GM12873 (cell line): ENCODE measurements around the gene AFAP1.

ENCODE experiments used
- CTCF ChIP-seq: IDR thresholded peaks from 2 replicates; pipeline ENCODE4 v1.5.1; 2012; ENCODE audit warnings: low read depth, mild to moderate bottlenecking, moderate library complexity, low read length, control low read depth; ENCODE audit not compliant: insufficient read depth; ENCODE audit errors: missing control alignments

The AFAP1 gene

DNA sequence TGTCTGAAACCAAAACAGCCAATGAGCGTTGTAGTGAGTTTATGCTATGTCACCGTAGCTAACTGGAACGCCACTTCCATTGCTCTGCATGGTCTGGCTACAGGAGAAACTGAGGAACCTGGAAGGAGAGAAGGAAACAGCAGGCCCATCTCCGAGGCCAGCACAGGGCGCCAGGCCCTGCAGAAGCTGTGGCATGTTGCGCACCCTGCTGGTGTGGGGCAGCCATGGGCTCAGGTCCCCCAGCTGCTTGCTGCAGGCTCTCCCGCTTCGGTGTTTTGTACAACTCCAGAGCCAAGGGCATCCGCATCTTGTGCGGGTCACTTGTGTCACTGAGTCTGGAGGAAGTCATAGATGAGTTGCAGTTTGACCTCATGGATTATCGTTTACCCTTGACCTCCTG lies 89.2 kb downstream of the AFAP1 start:
- no peak for TF ChIP-seq CTCF

DNA sequence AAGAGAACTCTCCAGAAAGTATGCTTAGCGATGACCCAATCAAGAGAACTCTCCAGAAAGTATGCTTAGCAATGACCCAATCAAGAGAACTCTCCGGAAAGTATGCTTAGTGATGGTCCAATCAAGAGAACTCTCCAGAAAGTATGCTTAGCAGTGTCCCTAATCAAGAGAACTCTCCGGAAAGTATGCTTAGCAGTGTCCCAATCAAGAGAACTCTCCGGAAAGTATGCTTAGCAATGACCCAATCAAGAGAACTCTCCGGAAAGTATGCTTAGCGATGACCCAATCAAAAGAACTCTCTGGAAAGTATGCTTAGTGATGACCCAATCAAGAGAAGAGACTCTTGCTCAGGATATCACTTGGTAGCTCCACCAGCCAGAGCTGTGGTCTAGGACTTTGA lies 92.5 kb downstream of the AFAP1 start:
- no peak for TF ChIP-seq CTCF

GRCh38 chr4:7845493-7846128 lies 94.0 kb downstream of the AFAP1 start:
- peak; percentile 11 for TF ChIP-seq CTCF

DNA sequence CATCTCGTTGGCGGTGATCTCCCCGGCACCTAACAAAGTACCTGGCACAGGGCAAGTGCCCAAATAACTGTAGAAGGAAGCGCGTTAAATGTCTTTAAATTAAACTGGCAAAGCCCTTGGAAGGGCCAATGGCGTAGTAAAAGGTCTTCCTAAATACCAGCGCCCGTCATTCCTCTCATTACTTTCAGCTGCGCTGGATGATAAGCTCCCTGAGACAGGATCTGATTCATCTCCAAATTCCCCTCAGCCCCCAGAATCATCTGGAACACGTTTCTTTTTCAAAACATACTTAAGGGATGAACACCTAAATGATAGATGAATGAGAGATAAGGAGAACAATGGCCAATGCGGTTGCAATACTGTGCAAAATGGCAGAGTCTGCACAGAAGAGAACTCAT lies 95.1 kb downstream of the AFAP1 start:
- TF ChIP-seq CTCF = no peak

- TF ChIP-seq CTCF = peak; percentile 89
Observed at GRCh38 chr4:7843831-7844593, 95.6 kb downstream of the AFAP1 start.

DNA sequence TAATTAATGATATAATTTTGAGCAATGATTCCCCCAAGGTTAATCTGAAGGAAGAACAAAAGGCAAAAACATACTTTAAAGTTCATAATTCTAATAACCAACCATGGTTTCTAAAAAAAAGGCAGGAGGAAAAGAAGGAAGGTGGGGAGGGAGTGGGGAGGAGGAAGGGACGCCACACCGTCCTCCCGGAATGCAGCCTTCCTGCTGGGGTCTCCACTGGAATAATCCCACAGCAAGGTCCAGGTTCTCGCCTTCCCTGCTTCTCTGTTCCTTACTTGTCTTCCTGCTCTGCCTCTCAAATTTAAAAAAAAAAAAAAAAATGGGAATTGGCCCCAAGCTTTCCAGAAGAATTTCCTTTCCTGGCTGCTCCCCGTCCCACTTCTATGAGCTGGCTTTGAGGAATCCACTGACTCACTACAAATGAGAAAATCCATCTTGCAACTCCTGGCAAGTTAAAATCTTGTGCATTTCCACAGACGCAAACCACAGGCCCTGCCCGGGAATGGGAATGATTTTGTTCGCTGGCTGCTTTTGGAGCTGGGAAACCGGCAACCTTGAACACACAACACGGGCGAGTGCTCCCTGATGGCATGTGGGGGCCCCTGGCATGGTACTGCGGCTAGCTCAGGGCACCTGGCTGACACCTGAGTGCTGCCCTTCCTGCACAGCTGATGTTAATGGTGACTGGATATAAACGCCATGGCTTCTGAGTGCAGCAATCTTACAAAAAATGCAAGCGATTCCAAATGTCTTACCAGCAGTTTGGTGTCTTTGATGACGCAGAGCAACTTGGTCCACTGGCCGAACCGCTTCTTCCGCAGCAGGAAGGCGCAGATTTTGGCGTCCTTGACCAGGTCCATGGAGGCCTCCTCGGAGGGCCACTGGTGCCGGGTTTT lies 97.0 kb downstream of the AFAP1 start:
- no peak for TF ChIP-seq CTCF

- TF ChIP-seq CTCF = no peak
Observed at GRCh38 chr4:7841894-7842293, 97.8 kb downstream of the AFAP1 start.
